ENCODE data around the gene TRAK2. TPM values are rescaled to one million over a fixed set of nuclear protein-coding genes. Genes with fewer than 3 reads are reported as not detected.

TRAK2 gene
- total RNA-seq, 1 donor from 2014 or later = 40.3 TPM

DNA sequence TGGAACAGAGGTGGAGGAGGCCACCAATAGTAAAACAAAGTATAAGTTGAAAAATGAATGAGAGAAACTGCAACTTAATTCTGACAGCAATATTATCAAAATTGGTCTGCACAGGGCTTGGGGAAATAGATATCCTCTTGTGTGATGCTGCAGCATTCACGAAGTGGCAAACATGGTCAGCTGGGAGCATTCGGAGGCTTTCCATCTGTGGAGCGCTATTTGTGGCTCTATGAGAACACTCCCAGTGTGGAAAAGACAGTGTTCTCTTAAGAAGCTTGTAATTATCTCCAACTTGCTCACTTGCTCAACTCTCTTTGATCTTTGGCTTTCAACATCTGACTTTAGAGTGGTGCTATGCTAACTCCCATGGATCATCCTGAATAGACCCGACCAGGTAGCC lies 91.0 kb downstream of the TRAK2 start:
- no peak for DNase-seq (ENCODE audit: low spot score in 2 of 2)
- intact Hi-C loops (cut with DNase I) = loop anchor here (5.0 kb wide), 1 partner anchor 123 kb away; no protein-coding TSS in a partner anchor
- H3K36me3 ChIP-seq = peaks cover 7 to 60% of the 10 kb centered on the region in 2 donors

DNA sequence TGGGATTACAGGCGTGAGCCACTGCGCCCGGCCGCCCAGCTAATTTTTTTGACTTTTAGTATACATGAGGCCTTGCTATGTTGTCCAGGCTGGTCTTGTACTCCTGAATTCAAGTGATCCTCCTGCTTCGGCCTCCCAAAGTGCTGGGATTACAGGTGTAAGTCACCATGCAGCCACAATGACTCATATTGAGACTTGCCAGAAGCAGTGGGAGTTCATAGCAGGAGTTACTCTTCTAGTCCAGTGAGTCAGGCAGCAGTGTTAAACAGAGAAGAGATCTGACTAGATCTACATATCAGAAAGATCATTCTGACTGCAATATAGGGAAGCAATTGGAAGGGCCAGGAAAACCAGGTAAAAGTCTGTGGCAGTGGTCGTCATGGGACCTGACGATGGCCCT lies 92.6 kb downstream of the TRAK2 start:
- H3K9me3 ChIP-seq = no peaks in the 10 kb centered on the region
- peaks cover 0 to 2% of the 10 kb centered on the region in 2 donors for H3K4me1 ChIP-seq
- no peak for DNase-seq (ENCODE audit: low spot score in 2 of 2)
- H3K27me3 ChIP-seq = no peaks in the 10 kb centered on the region
- H3K36me3 ChIP-seq = peaks cover 7 to 44% of the 10 kb centered on the region in 2 donors
- H3K4me3 ChIP-seq = no peak overlapping the region
- no peak overlapping the region for H3K27ac ChIP-seq
- intact Hi-C loops (cut with DNase I) = no loop called here
- TF ChIP-seq, protein P1, sequence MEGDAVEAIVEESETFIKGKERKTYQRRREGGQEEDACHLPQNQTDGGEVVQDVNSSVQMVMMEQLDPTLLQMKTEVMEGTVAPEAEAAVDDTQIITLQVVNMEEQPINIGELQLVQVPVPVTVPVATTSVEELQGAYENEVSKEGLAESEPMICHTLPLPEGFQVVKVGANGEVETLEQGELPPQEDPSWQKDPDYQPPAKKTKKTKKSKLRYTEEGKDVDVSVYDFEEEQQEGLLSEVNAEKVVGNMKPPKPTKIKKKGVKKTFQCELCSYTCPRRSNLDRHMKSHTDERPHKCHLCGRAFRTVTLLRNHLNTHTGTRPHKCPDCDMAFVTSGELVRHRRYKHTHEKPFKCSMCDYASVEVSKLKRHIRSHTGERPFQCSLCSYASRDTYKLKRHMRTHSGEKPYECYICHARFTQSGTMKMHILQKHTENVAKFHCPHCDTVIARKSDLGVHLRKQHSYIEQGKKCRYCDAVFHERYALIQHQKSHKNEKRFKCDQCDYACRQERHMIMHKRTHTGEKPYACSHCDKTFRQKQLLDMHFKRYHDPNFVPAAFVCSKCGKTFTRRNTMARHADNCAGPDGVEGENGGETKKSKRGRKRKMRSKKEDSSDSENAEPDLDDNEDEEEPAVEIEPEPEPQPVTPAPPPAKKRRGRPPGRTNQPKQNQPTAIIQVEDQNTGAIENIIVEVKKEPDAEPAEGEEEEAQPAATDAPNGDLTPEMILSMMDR (IDR thresholded peaks at IDR 0.05) = no peak

More for the DNA sequence above, 91.0 kb downstream of the TRAK2 start:
- Histone ChIP-seq H3K9me3 (no peaks in the 10 kb centered on the region), H3K4me3 (no peak overlapping the region), H3K27ac (no peak overlapping the region), H3K4me1 (peaks cover 0 to 2% of the 10 kb centered on the region in 2 donors), H3K27me3 (no peaks in the 10 kb centered on the region)
- TF ChIP-seq, protein P1 (IDR thresholded peaks at IDR 0.05) = no peak

DNA sequence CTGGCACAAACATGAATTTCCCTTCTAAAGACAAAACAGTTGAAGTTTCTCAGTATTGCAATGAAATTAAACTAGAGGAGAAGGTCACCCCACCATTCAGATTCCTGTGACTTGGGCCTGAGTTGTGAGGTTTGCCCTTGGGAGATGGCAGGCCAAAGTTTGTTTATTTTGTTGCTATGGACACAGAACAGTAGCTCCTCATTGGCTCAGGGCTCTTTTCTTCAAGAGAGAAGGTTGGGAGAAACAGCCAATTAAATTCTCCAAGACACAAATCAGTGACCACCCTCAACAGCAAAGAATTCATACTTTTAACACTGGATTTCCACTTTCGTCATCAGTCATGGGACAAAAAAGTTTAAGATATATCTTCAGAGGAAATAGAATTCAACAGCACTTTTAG lies 94.0 kb downstream of the TRAK2 start, which contains the start of gene FLACC1:
Gene FLACC1, minus strand, starts transcription at position 125 of the 400 bp plus-strand sequence. CDS start 5,941 bp downstream, outside the sequence.
- H3K27me3 ChIP-seq = no peaks in the 10 kb centered on the region
- H3K9me3 ChIP-seq = no peaks in the 10 kb centered on the region
- peak within 1 kb of the TSS; percentile 27 to 69 for H3K27ac ChIP-seq
- TF ChIP-seq, protein P1 (IDR thresholded peaks at IDR 0.05) = no peak
- peak within 1 kb of the TSS in 1 of 2 donors; percentile 40 for H3K4me3 ChIP-seq
- H3K4me1 ChIP-seq = peaks cover 0 to 2% of the 10 kb centered on the region in 2 donors
- intact Hi-C loops (cut with DNase I) = no loop called here
- peaks cover 3 to 30% of the 10 kb centered on the region in 2 donors for H3K36me3 ChIP-seq
- no peak for DNase-seq (ENCODE audit: low spot score in 2 of 2)

DNA sequence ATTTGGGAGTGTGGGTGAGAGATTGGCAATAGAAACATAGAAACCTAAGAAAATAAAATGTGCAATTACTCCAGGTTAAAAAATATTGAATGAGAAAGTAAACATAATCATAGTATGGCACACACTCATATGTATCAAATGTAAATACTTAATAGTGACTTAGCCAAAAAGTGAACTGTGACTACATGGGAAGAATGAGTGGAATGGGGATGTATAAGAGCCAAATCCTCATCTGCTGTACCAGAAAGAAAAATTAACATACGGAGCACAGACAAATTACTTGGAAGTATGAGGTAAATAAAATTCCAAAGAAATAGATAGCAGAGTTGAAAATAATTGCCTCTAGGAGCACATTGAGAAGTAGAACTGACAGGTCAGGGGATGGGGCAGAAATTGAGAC lies 98.1 kb downstream of the TRAK2 start:
- Histone ChIP-seq H3K4me3 (no peak overlapping the region), H3K27ac (peak overlapping the region in 1 of 2 donors; percentile 44), H3K4me1 (peaks cover 0 to 2% of the 10 kb centered on the region in 2 donors), H3K36me3 (peaks cover 3 to 25% of the 10 kb centered on the region in 2 donors), H3K9me3 (no peaks in the 10 kb centered on the region), H3K27me3 (no peaks in the 10 kb centered on the region)
- TF ChIP-seq, protein P1 (IDR thresholded peaks at IDR 0.05) = no peak
- intact Hi-C loops (cut with DNase I) = no loop called here
- no peak for DNase-seq (ENCODE audit: low spot score in 2 of 2)

DNA sequence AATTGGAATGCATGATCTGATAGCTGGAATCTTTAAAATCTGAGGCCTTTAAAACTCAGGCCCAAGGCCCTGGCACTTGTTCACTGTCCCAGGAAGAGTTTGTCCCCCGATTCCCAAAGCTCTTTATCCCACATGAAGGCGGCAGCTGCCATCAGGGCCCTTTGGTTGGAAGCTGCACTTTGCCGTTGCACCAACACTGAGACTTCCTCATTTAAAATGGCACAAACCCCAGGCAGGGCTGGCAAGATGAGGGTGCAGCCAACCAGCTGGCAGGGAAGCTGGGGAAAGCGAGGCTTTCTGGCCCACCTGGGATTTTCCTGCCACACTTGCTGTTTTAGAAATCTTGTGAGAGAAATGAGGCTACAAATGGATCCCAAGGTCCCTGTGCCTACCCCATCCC lies 100.4 kb downstream of the TRAK2 start:
- H3K27me3 ChIP-seq = no peaks in the 10 kb centered on the region
- no peaks in the 10 kb centered on the region for H3K4me1 ChIP-seq
- no peak for DNase-seq (ENCODE audit: low spot score in 2 of 2)
- H3K9me3 ChIP-seq = no peaks in the 10 kb centered on the region
- TF ChIP-seq, protein P1 (IDR thresholded peaks at IDR 0.05) = no peak
- no peak overlapping the region for H3K27ac ChIP-seq
- intact Hi-C loops (cut with DNase I) = no loop called here
- peaks cover 7 to 47% of the 10 kb centered on the region in 2 donors for H3K36me3 ChIP-seq
- H3K4me3 ChIP-seq = no peak overlapping the region

DNA sequence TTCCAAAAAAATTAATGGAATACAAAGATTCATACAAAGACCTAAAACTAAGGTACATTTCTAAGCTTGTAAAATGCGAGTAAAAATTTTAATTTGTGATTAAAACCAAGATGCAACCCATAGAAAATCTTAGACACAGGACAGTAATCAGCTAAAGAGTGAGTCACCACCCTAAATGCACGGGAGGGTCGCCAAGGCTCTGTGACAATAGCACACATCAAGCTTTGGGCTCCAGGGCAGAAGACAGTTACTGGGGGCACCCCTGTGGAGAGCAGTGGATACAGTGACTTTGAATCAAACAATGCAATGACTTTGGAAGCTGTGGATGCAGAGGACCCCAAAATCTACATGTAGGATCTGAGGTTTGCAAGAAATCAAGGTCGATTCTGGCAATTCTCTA lies 101.7 kb downstream of the TRAK2 start:
- Histone ChIP-seq H3K27me3 (no peaks in the 10 kb centered on the region), H3K4me3 (no peak overlapping the region), H3K27ac (no peak overlapping the region), H3K9me3 (no peaks in the 10 kb centered on the region), H3K4me1 (no peaks in the 10 kb centered on the region), H3K36me3 (peaks cover 8 to 59% of the 10 kb centered on the region in 2 donors)
- intact Hi-C loops (cut with DNase I) = no loop called here
- no peak for DNase-seq (ENCODE audit: low spot score in 2 of 2)
- TF ChIP-seq, protein P1 (IDR thresholded peaks at IDR 0.05) = no peak

Measured in ascending aorta (tissue), 2 donors.